Stimulated activated CD4-positive, alpha-beta T cell treated with anti-CD3 and anti-CD28 coated beads, Interleukin-4, amount 100 ng/mL, for 48 hours (primary cell): ENCODE data around the gene TMEM132D.
"Not testable (repeated sequence)": the region's sequence is repeated elsewhere in the genome, so short reads cannot be mapped to it uniquely, and the experiment has no call there.

Source experiments
- DNase-seq, 2 donors: peaks; one replicate each; pipeline ENCODE4 v3.0.0-alpha.2; 2020; ENCODE audit warnings: low read depth in 2 of 2

TMEM132D gene

GRCh38 chr12:129589503-129589902 is 314.3 kb downstream of the TMEM132D start:
- no peak for DNase-seq

GRCh38 chr12:129588142-129588541 is 315.7 kb downstream of the TMEM132D start:
- no peak for DNase-seq

GRCh38 chr12:129585296-129585695 is 318.5 kb downstream of the TMEM132D start:
- DNase-seq: no peak

- DNase-seq: no peak
Measured at GRCh38 chr12:129579879-129580278, 323.9 kb downstream of the TMEM132D start.

GRCh38 chr12:129571901-129572494 is 331.8 kb downstream of the TMEM132D start:
- no peak for DNase-seq

- DNase-seq: no peak
Measured at GRCh38 chr12:129570796-129571400, 332.9 kb downstream of the TMEM132D start.

- DNase-seq: no peak
Measured at GRCh38 chr12:129566800-129567199, 337.0 kb downstream of the TMEM132D start.

- no peak for DNase-seq
Measured at GRCh38 chr12:129564768-129565167, 339.1 kb downstream of the TMEM132D start.

GRCh38 chr12:129563266-129563665 is 340.6 kb downstream of the TMEM132D start:
- no peak for DNase-seq

GRCh38 chr12:129561304-129561703 is 342.5 kb downstream of the TMEM132D start:
- no peak for DNase-seq

- no peak for DNase-seq
Measured at GRCh38 chr12:129559776-129560175, 344.0 kb downstream of the TMEM132D start.

GRCh38 chr12:129558036-129558435 is 345.8 kb downstream of the TMEM132D start:
- no peak for DNase-seq

- no peak for DNase-seq
Measured at GRCh38 chr12:129556082-129556481, 347.7 kb downstream of the TMEM132D start.

GRCh38 chr12:129552996-129553750 is 350.7 kb downstream of the TMEM132D start:
- no peak for DNase-seq

GRCh38 chr12:129551441-129551840 is 352.4 kb downstream of the TMEM132D start:
- DNase-seq: no peak

GRCh38 chr12:129550353-129550752 is 353.5 kb downstream of the TMEM132D start:
- no peak for DNase-seq

GRCh38 chr12:129549656-129550055 is 354.2 kb downstream of the TMEM132D start:
- no peak for DNase-seq

GRCh38 chr12:129549020-129549419 is 354.8 kb downstream of the TMEM132D start:
- not testable (repeated sequence) for DNase-seq

- no peak for DNase-seq
Measured at GRCh38 chr12:129544716-129545115, 359.1 kb downstream of the TMEM132D start.

- DNase-seq: no peak
Measured at GRCh38 chr12:129540954-129541353, 362.9 kb downstream of the TMEM132D start.

GRCh38 chr12:129540249-129540648 is 363.6 kb downstream of the TMEM132D start:
- DNase-seq: no peak

- DNase-seq: not testable (repeated sequence)
Measured at GRCh38 chr12:129538724-129539335, 365.0 kb downstream of the TMEM132D start.

GRCh38 chr12:129538137-129538536 is 365.7 kb downstream of the TMEM132D start:
- DNase-seq: no peak
